ENCODE measurements around the gene TELO2.
"Not testable (repeated sequence)": the region's sequence is repeated elsewhere in the genome, so short reads cannot be mapped to it uniquely, and the experiment has no call there.

The TELO2 gene

GRCh38 chr16:1464196-1464893, 28.8 kb upstream of the TELO2 start:
- no peak for TF ChIP-seq CTCF (IDR thresholded peaks at IDR 0.05; ENCODE audit: borderline replicate concordance, control extremely low read depth, extremely low read depth, insufficient read depth, missing control alignments)
- in situ Hi-C loops (cut with MboI; ENCODE audit: low sequenced_read_pairs, unreplicated experiment), result no loop called here
- no peak for DNase-seq (ENCODE audit: low spot score)

- no peak for TF ChIP-seq CTCF (IDR thresholded peaks at IDR 0.05; ENCODE audit: borderline replicate concordance, control extremely low read depth, extremely low read depth, insufficient read depth, missing control alignments)
- no peak for DNase-seq (ENCODE audit: low spot score)
- in situ Hi-C loops (cut with MboI; ENCODE audit: low sequenced_read_pairs, unreplicated experiment), result no loop called here
Observed at GRCh38 chr16:1464894-1465566, 28.1 kb upstream of the TELO2 start.

GRCh38 chr16:1465567-1465915, 27.6 kb upstream of the TELO2 start:
- no peak for TF ChIP-seq CTCF (IDR thresholded peaks at IDR 0.05; ENCODE audit: borderline replicate concordance, control extremely low read depth, extremely low read depth, insufficient read depth, missing control alignments)
- no peak for DNase-seq (ENCODE audit: low spot score)
- in situ Hi-C loops (cut with MboI; ENCODE audit: low sequenced_read_pairs, unreplicated experiment), result no loop called here

GRCh38 chr16:1466054-1466453, 27.1 kb upstream of the TELO2 start:
- no peak for DNase-seq (ENCODE audit: low spot score)
- TF ChIP-seq CTCF (IDR thresholded peaks at IDR 0.05; ENCODE audit: borderline replicate concordance, control extremely low read depth, extremely low read depth, insufficient read depth, missing control alignments), result no peak
- in situ Hi-C loops (cut with MboI; ENCODE audit: low sequenced_read_pairs, unreplicated experiment), result no loop called here

- no peak for DNase-seq (ENCODE audit: low spot score)
- TF ChIP-seq CTCF (IDR thresholded peaks at IDR 0.05; ENCODE audit: borderline replicate concordance, control extremely low read depth, extremely low read depth, insufficient read depth, missing control alignments), result no peak
- in situ Hi-C loops (cut with MboI; ENCODE audit: low sequenced_read_pairs, unreplicated experiment), result no loop called here
Observed at GRCh38 chr16:1466968-1467521, 26.1 kb upstream of the TELO2 start.

- in situ Hi-C loops (cut with MboI; ENCODE audit: low sequenced_read_pairs, unreplicated experiment), result no loop called here
- TF ChIP-seq CTCF (IDR thresholded peaks at IDR 0.05; ENCODE audit: borderline replicate concordance, control extremely low read depth, extremely low read depth, insufficient read depth, missing control alignments), result no peak
- no peak for DNase-seq (ENCODE audit: low spot score)
Observed at GRCh38 chr16:1468426-1468810, 24.7 kb upstream of the TELO2 start.

GRCh38 chr16:1469141-1469540, 24.0 kb upstream of the TELO2 start:
- in situ Hi-C loops (cut with MboI; ENCODE audit: low sequenced_read_pairs, unreplicated experiment); DNase-seq (ENCODE audit: low spot score): not testable (repeated sequence)
